ENCODE measurements around the gene CEBPG.

GRCh38 chr19:33375156-33375836 lies 1.8 kb downstream of the CEBPG start:
- no peak for TF ChIP-seq CTCF (conservative IDR thresholded peaks at IDR 0.05)
- no peak for TF ChIP-seq EZH2 (IDR thresholded peaks at IDR 0.05; ENCODE audit: low read depth)
